WTC11 (cell line): ENCODE data around the gene EIF6.

Experiments
- CREB1 ChIP-seq: sonication (generic); formaldehyde crosslinking; IDR thresholded peaks from 2 replicates; pipeline ENCODE4 v1.8.0; 2023; ENCODE audit warnings: mild to moderate bottlenecking, missing genetic modification reagents
- GTF2I ChIP-seq: fragments of 250-450 bp; sonication (Bioruptor Pico); conservative IDR thresholded peaks from 2 replicates; pipeline ENCODE4 v1.4.0; 2021; ENCODE audit warnings: mild to moderate bottlenecking
- JUN ChIP-seq: sonication (generic); formaldehyde crosslinking; IDR thresholded peaks from 2 replicates; pipeline ENCODE4 v1.8.0; 2023; ENCODE audit warnings: mild to moderate bottlenecking, missing genetic modification reagents
- NFYB ChIP-seq: sonication (generic); formaldehyde crosslinking; conservative IDR thresholded peaks from 2 replicates; pipeline ENCODE4 v1.8.0; 2022; ENCODE audit warnings: low read depth, missing genetic modification reagents
- NR3C1 ChIP-seq: sonication (generic); formaldehyde crosslinking; conservative IDR thresholded peaks from 2 replicates; pipeline ENCODE4 v1.8.1; 2023; ENCODE audit warnings: low read depth, mild to moderate bottlenecking, missing genetic modification reagents
- ZNF121 ChIP-seq: sonication (generic); formaldehyde crosslinking; IDR thresholded peaks from 2 replicates; pipeline ENCODE4 v1.8.0; 2023; ENCODE audit warnings: missing genetic modification reagents
- ZNF263 ChIP-seq: sonication (generic); formaldehyde crosslinking; IDR thresholded peaks from 2 replicates; pipeline ENCODE4 v1.8.1; 2022; ENCODE audit warnings: low read depth, mild to moderate bottlenecking, moderate library complexity, missing genetic modification reagents
- TF ChIP-seq, protein P1 (sequence below): fragments of 200-600 bp; IDR thresholded peaks from 2 replicates; pipeline ENCODE4 v1.8.0; 2022; ENCODE audit warnings: antibody characterized with exemption
- TF ChIP-seq, protein P2 (sequence below): sonication (generic); formaldehyde crosslinking; IDR thresholded peaks from 2 replicates; pipeline ENCODE4 v1.8.0; 2022; ENCODE audit warnings: mild to moderate bottlenecking, missing genetic modification reagents
- TF ChIP-seq, protein P3 (sequence below): sonication (generic); formaldehyde crosslinking; IDR thresholded peaks from 2 replicates; pipeline ENCODE4 v1.8.0; 2023; ENCODE audit warnings: missing genetic modification reagents
- TF ChIP-seq, protein P4 (sequence below): sonication (generic); formaldehyde crosslinking; IDR thresholded peaks from 2 replicates; pipeline ENCODE4 v1.8.1; 2023; ENCODE audit warnings: mild to moderate bottlenecking, missing genetic modification reagents, borderline replicate concordance
- TF ChIP-seq, protein P5 (sequence below): fragments of 250-450 bp; sonication (Bioruptor Pico); IDR thresholded peaks from 2 replicates; pipeline ENCODE4 v2.1.2; 2022; ENCODE audit warnings: mild to moderate bottlenecking, moderate library complexity
- TF ChIP-seq, protein P6 (sequence below): sonication (generic); formaldehyde crosslinking; IDR thresholded peaks from 2 replicates; pipeline ENCODE4 v1.8.1; 2023; ENCODE audit warnings: mild to moderate bottlenecking, missing genetic modification reagents

DNA sequence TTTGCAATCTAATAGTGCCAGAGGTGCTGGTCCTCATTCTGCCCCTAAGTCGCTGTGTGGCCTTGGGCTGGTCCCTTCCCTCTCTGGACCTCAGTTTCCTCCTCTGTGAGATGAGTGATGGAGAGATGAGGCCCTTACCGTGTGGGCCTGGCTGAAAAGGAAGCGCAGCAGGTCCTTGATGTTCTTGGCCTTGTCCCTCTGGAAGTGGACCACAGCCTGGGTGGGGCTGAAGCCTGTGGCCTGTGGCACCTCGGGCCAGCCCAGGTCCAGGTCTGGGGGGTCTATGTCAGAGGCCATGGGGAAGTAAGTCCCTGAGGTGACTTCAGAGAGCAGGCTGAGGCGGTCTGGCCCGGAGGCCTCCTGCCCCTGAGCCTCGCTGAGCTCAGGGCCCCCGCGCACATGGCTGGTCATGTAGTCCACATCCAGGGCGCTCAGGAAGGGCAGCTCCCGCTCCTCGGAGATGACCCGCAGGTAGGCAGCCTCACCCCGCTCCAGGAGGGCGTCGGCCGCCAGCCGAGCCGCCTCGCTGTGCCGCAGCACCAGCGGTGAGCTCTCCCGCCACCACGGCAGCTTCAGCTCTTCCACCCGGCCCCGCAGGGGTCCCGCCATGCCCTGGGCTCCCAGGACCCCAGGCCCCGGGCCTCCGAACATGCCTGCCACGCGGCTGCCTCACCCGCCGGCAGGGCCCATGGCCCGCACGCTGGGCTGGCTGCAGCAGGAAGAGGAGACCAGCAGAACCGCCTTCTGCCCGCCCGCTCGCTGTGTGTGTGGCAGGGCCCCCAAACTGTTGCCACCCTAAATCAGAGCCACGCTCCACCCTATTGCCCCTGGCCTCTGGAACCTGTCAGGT lies 7.3 kb upstream of the EIF6 start, which contains the start of gene FAM83C:
- TF ChIP-seq, protein P1, sequence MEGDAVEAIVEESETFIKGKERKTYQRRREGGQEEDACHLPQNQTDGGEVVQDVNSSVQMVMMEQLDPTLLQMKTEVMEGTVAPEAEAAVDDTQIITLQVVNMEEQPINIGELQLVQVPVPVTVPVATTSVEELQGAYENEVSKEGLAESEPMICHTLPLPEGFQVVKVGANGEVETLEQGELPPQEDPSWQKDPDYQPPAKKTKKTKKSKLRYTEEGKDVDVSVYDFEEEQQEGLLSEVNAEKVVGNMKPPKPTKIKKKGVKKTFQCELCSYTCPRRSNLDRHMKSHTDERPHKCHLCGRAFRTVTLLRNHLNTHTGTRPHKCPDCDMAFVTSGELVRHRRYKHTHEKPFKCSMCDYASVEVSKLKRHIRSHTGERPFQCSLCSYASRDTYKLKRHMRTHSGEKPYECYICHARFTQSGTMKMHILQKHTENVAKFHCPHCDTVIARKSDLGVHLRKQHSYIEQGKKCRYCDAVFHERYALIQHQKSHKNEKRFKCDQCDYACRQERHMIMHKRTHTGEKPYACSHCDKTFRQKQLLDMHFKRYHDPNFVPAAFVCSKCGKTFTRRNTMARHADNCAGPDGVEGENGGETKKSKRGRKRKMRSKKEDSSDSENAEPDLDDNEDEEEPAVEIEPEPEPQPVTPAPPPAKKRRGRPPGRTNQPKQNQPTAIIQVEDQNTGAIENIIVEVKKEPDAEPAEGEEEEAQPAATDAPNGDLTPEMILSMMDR = no peak
- no peak for TF ChIP-seq NR3C1 (CRISPR knock-in tag)
- no peak for TF ChIP-seq NFYB (CRISPR knock-in tag)
- TF ChIP-seq, protein P2, sequence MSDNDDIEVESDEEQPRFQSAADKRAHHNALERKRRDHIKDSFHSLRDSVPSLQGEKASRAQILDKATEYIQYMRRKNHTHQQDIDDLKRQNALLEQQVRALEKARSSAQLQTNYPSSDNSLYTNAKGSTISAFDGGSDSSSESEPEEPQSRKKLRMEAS = no peak
- TF ChIP-seq, protein P3, sequence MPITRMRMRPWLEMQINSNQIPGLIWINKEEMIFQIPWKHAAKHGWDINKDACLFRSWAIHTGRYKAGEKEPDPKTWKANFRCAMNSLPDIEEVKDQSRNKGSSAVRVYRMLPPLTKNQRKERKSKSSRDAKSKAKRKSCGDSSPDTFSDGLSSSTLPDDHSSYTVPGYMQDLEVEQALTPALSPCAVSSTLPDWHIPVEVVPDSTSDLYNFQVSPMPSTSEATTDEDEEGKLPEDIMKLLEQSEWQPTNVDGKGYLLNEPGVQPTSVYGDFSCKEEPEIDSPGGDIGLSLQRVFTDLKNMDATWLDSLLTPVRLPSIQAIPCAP (CRISPR knock-in tag) = no peak
- no peak for TF ChIP-seq CREB1
- TF ChIP-seq ZNF121 (CRISPR knock-in tag) = no peak
- TF ChIP-seq, protein P4, sequence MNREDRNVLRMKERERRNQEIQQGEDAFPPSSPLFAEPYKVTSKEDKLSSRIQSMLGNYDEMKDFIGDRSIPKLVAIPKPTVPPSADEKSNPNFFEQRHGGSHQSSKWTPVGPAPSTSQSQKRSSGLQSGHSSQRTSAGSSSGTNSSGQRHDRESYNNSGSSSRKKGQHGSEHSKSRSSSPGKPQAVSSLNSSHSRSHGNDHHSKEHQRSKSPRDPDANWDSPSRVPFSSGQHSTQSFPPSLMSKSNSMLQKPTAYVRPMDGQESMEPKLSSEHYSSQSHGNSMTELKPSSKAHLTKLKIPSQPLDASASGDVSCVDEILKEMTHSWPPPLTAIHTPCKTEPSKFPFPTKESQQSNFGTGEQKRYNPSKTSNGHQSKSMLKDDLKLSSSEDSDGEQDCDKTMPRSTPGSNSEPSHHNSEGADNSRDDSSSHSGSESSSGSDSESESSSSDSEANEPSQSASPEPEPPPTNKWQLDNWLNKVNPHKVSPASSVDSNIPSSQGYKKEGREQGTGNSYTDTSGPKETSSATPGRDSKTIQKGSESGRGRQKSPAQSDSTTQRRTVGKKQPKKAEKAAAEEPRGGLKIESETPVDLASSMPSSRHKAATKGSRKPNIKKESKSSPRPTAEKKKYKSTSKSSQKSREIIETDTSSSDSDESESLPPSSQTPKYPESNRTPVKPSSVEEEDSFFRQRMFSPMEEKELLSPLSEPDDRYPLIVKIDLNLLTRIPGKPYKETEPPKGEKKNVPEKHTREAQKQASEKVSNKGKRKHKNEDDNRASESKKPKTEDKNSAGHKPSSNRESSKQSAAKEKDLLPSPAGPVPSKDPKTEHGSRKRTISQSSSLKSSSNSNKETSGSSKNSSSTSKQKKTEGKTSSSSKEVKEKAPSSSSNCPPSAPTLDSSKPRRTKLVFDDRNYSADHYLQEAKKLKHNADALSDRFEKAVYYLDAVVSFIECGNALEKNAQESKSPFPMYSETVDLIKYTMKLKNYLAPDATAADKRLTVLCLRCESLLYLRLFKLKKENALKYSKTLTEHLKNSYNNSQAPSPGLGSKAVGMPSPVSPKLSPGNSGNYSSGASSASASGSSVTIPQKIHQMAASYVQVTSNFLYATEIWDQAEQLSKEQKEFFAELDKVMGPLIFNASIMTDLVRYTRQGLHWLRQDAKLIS (CRISPR knock-in tag) = no peak
- TF ChIP-seq, protein P5, sequence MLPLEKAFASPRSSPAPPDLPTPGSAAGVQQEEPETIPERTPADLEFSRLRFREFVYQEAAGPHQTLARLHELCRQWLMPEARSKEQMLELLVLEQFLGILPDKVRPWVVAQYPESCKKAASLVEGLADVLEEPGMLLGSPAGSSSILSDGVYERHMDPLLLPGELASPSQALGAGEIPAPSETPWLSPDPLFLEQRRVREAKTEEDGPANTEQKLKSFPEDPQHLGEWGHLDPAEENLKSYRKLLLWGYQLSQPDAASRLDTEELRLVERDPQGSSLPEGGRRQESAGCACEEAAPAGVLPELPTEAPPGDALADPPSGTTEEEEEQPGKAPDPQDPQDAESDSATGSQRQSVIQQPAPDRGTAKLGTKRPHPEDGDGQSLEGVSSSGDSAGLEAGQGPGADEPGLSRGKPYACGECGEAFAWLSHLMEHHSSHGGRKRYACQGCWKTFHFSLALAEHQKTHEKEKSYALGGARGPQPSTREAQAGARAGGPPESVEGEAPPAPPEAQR (CRISPR knock-in tag) = no peak
- TF ChIP-seq ZNF263 (CRISPR knock-in tag) = no peak
- TF ChIP-seq GTF2I (CRISPR knock-in tag) = no peak
- TF ChIP-seq, protein P6, sequence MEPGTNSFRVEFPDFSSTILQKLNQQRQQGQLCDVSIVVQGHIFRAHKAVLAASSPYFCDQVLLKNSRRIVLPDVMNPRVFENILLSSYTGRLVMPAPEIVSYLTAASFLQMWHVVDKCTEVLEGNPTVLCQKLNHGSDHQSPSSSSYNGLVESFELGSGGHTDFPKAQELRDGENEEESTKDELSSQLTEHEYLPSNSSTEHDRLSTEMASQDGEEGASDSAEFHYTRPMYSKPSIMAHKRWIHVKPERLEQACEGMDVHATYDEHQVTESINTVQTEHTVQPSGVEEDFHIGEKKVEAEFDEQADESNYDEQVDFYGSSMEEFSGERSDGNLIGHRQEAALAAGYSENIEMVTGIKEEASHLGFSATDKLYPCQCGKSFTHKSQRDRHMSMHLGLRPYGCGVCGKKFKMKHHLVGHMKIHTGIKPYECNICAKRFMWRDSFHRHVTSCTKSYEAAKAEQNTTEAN = no peak
- no peak for TF ChIP-seq JUN (CRISPR knock-in tag)
